ENCODE measurements around the gene RNF151. TPM values are rescaled to one million over a fixed set of nuclear protein-coding genes. Genes with fewer than 3 reads are reported as not detected.

The RNF151 gene
- total RNA-seq, 1 experiment from 2014 or later: not detected

DNA sequence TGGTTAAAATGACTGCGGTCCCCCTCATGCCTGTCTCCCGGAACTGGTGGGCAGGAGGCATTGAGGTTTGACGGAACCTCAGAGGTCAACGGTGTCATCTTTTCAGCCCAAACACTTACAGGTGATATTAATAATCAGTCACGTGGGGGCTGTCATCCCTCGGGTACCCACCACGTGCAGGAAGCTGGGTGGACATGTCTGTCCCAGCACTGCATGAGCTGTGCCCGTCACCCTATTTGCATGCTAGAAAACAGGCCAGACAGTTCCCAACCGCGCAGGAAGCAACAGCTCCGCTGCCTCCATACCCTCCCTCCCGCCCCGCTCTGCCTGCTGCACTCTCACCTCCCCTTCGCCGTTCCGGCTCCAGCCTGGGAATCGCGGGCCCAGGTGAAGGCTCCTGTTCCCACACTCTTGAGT lies 24.5 kb downstream of the RNF151 start:
- no peak for DNase-seq (ENCODE audit: low read depth)

DNA sequence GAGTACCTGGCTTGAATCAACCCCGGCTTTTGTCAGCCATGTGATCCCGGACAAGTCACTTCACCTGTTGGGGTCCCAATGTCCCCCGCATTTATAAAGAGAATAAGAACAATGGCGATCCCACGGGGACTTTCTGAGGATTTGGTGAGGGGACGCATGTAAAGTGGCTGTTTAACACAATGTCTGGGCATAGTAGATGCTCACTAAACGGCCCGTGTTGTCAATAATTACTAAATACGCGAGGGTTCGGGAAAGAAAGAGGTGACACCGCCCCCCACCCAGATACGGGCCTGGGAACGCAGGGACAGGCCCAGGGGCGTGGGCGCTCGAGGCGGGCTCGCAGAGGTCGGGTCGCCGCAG lies 24.9 kb downstream of the RNF151 start:
- DNase-seq (ENCODE audit: low read depth): no peak

DNA sequence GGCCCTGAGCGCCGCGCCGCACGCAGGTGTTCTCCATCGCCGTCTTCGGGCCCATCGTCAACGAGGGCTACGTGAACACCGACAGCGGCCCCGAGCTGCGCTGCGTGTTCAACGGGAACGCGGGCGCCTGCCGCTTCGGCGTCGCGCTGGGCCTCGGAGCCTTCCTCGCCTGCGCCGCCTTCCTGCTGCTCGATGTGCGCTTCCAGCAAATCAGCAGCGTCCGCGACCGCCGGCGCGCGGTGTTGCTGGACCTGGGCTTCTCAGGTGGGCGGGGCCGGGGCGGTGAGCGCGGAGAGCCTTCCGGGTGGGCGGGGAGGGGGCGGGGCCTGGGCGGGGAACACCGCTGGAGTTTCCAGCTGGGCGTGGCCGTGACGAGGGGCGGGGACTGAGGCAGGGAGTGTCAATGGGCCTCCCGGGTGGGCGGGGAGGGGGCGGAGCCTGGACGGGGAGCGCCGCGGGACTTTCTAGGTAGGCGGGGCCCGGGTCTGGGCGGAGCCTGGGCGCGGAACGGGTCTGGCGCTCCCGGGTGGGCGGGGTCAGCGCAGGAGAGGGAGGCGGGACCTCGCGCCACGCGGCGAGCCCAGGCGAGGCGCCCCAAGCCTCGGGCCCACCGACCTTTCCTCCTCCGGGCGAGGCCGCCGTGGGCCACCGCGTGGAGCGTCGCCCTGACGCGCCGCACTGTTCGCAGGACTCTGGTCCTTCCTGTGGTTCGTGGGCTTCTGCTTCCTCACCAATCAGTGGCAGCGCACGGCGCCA lies 25.5 kb downstream of the RNF151 start:
- no peak for DNase-seq (ENCODE audit: low read depth)

DNA sequence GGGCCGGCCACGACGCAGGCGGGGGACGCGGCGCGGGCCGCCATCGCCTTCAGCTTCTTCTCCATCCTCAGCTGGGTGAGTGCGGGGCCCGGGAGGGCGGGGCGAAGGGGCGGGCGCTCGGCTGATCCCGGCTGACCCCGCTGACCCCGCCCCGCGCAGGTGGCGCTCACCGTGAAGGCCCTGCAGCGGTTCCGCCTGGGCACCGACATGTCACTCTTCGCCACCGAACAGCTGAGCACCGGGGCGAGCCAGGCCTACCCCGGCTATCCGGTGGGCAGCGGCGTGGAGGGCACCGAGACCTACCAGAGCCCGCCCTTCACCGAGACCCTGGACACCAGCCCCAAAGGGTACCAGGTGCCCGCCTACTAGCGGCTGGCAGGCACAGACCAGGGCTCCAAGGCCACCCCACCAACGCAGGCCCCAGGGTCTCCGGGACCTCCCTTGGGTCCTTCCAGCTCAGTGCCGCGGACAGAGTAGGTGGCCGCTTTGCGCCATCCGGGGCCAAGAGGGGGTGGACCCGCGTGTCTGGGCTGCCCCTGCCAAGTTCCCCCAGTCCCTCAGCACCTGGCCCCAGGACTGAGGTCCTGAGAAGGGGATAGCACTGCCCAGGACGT lies 26.2 kb downstream of the RNF151 start:
- no peak for DNase-seq (ENCODE audit: low read depth)

DNA sequence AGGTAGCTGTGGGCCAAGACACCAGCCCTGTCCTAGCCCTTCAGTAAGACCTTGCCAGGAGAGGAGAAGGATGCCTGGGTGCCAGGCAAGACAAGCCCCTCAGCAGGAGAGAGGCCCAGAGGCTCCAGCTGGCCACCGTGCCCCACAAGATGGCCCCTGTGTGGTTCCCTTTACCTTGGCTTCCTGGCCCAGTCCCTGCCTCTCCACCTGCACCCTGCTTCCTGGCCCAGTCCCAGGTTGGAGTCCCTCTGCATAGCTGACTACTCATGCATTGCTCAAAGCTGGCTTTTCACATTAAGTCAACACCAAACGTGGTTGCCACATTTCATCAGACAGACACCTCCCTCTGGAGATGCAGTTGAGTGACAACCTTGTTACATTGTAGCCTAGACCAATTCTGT lies 27.1 kb downstream of the RNF151 start:
- DNase-seq (ENCODE audit: low read depth): no peak

DNA sequence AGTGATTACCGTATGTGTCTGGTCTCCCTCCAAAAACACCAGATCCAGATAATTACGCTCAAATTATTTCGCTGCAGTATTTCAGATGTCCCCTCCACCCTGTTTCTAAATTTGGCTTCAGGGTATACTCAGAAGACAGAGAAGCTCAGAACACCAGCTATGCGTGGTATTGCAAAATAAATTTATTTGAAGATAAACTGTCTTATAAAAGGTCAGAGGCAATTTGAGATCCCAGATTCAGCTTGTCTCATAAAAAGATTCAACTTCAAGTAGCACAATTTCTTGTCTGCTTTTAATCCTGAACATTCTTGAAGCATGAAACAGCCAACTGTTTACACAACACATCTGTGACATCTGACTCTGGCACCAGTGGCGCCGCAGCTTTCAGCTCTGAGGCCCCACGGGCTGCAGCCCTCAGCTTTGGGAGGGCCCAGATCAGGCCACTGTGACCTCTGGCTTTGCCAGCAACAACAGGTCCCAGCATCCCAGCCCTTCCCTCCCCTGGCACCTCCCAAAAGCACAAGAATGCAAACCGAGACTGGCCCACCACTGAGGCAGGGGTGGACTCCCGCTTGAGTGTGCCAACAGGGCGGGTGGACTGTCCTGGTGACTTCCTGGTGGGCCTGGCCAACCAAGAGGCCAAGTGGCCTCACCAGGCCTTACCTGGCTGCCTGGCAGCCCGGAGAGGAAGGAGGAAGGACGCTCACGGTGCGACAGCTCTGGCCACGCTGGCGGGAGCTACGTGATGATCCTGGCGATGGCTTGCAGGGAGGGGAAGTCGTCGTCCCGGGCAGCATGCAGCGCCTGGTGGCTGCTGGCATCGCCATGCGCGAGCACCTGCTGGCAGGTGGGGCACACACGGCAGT lies 31.1 kb downstream of the RNF151 start:
- no peak for DNase-seq (ENCODE audit: low read depth)

DNA sequence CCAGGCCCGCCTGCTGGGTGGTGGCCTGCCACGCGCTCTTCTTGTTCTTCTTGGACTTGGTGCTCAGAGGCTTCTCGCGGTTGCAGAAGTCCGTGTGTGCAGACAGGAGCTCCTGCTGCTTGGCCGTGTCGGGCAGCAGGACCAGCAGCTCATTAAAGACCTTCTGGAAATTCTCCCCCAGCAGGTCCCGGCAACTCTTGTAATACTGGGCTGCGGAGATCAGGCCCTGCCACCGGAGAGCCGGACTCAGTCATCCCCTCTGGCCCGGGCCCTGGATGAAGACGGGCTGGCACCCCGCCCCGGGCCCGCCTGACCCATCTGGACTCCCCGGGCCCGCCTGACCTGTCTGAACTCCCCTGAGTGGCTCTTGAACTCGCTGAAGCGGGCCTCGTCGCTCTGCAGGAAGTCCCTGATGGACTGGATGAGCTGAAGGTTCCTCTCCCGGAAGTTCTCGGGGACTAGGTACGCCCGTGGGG lies 31.7 kb downstream of the RNF151 start:
- DNase-seq (ENCODE audit: low read depth): no peak

DNA sequence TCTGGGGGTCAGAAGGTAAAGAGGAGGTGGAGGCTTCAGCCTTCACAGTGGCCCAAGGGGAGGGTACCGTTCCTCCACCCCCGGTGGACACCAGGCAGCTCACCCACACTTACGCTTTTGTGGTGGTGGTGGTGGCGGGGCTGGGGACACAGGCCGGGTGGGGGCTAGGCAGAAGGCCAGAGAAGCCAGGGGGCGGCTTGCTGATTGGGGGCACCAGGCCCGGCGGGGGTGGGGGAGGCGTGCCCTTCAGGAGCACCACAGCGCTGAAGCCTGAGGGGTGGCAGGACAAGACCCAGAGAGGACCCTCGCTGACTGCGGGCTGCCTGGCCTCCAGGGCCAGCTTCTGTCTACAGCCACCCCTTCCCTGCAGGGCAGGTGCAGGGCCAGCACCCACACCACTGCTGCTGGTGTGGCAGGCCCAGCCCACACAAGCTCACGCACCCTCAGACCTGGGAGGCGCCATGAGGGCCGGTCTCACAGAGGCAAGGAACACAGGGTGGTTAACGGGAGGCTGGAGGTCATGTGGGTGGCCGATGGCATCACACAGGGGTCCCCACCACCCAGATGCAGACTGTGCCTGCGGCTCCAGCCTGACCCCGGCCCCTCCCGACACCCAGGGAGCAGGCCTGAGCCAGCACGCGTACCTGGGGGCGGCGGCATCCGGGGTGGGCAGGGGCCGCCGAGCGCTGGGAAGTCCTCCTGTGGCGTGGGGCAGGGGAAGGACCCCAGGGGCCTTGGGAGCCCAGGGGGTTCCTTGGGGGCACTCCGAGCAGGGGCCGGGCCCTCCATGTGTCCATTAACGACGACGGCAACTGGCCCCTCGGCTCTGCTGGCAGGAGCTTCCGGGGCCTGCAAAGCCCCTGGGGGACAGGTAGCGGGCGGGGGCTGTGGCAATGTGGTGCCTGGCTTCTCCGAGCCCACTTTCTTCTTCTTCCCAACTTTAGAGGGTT lies 32.5 kb downstream of the RNF151 start:
- DNase-seq (ENCODE audit: low read depth): no peak

DNA sequence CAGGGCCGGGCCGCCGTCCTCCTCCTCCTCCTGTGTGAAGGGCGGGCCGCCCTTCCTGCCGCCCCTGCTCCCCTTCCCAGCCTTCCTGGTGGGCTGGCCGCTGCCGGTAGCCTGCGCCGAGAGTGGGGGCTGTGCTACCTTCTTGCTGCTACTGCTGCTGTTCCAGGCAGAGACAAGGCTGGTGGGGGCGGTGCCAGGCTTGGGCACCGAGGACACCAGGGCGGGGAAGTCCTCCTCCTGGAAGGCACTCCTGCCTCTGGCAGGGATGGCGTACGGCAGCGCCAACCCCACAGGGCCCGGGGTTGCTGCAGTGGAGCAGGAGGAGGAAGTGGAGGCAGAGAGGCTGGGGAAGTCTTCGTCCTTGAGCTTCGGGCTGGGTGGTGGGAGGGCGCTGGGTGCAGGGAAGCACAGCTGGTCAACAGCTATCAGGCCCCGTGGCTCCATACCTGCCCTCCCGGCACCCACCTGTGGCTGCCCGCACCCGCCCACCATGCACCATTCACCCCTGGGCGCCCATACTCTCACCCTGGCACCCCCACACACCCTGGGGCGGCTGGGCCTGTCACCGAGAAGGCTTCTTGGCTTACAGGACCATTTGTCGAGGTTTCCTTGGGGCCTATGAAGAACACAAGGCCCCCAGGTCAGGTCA lies 33.3 kb downstream of the RNF151 start:
- no peak for DNase-seq (ENCODE audit: low read depth)

DNA sequence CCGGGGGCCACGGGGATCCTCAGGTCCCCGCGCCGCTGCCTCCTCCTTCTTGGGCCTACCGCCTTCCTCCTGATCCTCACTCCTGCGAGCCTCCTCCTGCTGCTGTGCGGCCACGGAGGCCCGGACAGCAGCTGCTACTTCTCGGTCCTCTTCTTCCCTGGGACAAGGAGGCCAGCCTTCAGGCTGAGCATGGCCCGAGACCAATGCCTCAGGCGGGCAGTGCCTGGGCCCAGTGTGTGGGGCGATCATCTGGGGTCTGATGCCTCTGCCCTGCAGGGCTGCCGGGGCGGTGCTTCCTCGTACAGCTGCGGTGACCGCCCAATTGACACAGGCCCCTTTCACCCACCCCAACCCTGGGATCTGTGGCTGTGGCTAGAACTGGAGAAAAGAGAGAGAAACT lies 34.4 kb downstream of the RNF151 start:
- no peak for DNase-seq (ENCODE audit: low read depth)

DNA sequence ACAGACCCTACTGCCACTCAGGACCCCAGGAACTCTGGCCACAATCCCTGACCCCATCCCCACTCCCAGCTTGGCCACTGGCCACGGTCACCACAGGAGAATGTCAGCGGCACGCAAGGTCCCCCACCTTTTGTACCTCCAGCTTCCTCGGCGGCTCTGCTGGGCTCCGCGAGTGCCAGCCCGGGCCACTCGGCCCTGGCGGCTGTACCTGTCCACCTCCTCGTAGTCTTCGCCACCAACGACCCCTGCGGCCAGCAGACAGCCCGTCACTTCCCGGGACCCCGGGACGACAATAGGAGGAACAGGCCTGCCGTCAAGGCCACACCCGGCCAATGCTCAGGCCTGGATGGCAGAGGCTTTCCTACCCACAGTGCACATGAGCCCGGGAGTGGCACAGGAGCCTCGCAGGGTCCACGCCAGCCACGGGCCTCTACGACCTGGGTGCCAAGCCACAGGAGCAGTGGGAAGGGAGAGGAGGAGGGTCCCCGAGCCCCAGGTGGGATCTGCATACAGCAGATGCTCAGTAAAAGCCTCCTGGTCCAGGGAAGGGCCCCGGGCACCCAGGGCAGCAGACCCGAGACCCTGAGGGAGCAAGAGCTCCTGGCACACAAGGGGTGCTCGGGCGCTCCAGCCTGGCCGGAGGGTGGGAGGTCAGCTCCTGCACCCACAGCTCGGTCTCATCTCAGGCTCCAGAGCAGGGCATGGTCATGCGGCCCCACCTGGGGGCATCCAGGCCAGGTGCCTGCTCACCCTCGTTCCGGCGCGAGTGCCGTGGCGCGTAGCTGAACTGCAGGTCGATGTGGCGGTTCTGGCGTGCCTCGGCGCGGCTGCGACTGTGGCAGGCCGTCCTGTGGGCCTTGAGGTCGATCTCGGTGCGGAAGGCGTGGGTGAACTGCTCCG lies 35.0 kb downstream of the RNF151 start:
- DNase-seq (ENCODE audit: low read depth): no peak

DNA sequence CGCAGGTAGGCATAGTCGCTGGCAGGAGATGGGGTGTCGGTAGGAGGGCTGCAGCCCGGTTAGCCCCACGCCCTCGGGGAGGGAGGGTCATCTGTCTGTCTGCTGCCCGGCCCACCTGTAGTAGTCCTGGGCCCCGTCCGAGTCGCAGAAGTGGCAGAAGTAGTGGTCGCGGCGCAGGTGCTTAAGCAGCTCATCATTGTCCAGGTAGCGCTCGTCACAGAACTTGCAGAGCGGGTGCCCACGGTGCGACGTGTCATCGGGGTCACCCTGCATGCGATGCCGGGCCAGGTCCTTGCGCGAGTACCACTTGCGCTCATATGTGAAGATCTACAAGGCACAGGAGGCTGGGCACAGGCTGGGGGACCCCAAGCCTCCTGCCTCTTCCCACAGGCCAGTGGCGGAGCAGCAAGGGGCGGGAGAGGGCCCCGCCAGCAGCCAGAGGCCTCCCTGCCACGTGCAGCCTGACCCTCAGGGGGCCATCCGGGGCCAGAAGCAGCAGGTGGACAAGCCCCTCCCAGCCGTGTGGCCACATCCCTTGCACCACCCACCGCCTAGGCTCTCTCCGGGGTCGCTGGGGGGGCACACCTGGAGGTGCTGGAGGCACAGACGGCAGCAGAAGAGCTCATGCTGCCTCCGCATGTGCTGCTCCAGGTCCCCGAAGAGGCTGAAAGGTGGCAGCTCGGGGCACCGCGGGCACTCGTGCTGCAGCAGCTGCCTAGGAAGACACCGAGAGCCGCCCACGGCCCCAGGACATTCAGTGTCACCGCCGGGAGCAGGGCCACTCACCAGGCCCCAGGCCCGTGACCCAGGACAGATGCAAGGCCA lies 36.0 kb downstream of the RNF151 start:
- no peak for DNase-seq (ENCODE audit: low read depth)

DNA sequence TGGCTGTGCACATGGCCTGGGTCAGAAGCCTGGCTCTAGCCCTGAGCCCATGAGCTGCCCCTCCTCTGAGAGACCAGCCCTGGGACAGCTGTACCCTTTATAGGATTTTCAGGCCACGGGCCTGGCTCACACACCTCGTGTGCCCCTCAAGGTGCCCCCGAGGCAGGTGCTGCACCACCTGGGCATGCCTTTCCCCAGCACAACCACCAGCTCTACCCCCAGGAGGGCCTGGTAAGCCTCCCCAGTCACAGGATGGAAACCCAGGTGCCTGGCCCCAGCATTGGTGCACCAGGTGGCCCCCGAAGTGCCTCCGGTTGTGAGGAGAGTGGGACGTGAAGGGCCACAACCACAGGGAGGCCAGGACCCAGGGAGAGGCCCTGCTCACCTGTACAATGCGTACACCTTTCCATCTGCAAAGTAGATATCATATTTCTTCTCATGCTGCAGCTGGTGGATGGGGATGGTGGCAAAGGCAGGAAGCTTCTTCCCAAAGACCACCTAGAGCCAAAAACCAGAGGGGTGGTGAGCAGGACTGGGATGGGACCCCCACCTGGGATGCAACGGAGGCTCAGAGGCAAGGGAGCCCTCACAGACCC lies 36.7 kb downstream of the RNF151 start:
- DNase-seq (ENCODE audit: low read depth): no peak

DNA sequence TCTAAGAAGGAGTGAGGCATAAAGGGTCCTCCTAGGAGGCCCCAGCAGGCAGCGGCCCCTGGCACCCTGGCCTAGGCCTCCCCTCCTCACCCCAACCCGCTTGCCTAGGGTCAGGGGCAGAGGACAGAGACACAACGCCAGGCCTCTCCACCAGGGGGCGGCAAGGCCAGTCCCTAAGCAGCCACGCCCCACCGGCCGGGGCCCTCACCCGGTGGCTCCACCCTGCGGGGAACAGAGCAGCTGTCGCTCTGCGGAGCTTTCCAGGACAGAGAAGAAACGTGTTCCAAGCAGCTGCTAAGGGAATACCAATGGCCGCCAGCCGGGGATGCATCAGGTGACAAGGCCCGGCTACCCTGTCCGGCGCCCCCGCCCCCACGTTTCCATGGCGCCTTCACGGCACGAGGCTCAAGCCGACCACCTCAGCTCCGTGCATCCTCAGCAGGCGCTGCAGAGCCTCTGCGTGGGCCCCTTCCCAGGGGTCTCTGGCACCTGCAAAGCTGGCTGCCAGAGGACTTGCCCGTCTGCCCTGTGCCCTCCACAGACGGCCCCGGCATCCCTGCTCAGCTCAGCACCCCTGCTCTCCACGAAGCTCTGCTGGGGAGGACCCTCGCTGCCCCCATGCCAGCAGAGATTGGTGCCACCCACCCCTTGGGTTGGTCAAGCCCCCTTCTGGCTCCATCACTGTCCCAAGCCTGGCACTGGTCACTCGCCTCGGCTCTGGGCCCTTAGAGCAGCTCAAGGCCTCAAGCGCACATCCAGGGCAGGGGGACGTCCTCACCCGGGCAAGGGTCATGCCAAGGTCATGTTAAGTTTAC lies 37.4 kb downstream of the RNF151 start:
- peak; percentile 63 for DNase-seq (ENCODE audit: low read depth)

DNA sequence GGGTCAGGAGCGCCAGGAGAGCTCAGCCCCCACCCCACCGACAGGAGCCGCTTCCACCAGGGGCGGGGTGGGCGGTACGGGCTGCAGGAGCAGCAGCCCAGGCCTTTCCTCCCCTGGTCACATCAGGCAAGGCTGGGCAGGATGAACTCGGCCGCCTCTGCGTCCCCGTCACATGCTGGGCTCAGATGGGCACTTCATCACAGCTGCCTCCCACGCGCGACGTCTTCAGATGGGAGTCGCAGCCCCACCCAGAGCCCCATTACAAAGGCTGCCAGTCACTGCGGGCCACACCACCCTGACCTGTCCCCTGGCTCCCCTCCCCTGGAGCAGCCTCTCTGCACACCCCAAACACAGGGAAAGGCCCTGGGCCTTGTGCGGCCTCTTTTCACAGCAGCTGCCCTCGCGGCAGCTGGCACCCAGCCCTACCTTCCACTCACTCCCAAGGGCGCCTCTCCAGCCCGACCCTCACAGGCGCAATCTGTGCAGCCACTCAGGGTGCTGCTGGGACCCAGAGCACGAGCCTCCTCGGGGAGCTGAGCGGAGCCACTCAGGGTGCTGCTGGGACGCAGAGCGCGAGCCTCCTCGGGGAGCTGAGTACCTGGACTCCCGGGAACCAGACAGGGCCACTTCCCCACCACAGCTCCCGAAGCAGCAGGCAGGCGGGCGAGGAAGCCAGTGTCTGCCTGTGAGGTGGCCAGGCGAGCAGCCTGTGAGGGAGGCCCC lies 38.3 kb downstream of the RNF151 start:
- no peak for DNase-seq (ENCODE audit: low read depth)

DNA sequence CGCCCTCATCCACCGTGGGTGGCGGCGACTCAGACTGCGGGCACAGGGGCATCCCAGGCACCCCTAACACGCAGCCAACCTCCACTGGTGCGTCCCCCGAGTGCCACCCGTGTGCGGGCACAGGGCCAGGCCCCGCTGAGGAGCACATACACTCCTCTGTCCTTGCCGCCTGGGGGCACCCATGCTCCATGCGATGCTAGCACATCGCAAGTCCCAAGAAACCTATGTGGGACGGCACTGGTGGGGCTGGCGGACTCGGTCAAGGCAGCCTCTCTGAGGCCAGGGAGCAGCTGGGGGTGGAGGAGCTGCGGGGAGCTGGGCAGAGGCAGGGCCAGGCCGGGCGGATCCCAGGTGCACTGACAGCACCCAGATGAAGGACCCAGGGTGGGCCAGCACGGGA lies 39.0 kb downstream of the RNF151 start:
- DNase-seq (ENCODE audit: low read depth): no peak

DNA sequence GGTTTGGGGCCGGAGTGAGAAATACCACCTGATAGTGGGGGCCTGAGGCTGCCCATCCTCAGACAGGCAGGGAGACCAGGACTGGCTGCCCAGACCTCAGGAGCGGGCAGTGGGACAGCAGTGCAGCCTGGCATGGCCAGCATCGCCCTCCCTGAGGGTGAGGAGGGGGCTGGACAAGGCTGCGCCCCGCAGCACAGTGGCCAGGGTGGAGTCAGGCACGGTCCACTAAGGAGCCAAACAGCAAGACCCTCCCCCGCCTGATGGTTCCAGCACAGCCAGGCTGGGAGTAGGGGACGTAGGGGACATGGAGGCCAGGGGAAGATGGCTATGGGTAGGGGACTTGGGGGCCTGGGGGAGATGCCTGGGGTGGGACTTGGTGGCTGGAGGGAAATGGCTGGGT lies 39.7 kb downstream of the RNF151 start:
- DNase-seq (ENCODE audit: low read depth): no peak

Data from HT1080 (cell line).